NB4 (cell line): ENCODE results near the gene C2orf76.

Experiments used
- DNase-seq: peaks from one replicate; pipeline ENCODE4 v3.0.0; 2010; ENCODE audit warnings: low read depth
- H3K4me3 ChIP-seq: one replicate; pipeline ENCODE4 v1.5.1; 2011; ENCODE audit warnings: mild to moderate bottlenecking, low read depth, low read length, moderate library complexity
- CTCF ChIP-seq: IDR thresholded peaks from one replicate; pipeline ENCODE4 v1.5.1; 2012; ENCODE audit warnings: low read depth, low read length
- MAX ChIP-seq: IDR thresholded peaks from 2 replicates; pipeline ENCODE4 v1.6.1; 2011; ENCODE audit warnings: low read depth, low read length
- MYC ChIP-seq: IDR thresholded peaks from 2 replicates; pipeline ENCODE4 v1.6.1; 2011; ENCODE audit warnings: low read depth, low read length
- POLR2A ChIP-seq: IDR thresholded peaks from 2 replicates; pipeline ENCODE4 v1.6.1; 2011; ENCODE audit warnings: mild to moderate bottlenecking; ENCODE audit not compliant: insufficient read length; ENCODE audit errors: extremely low read depth

C2orf76 gene

GRCh38 chr2:119260646-119261492 is 105.8 kb downstream of the C2orf76 start:
- no peak overlapping the region for H3K4me3 ChIP-seq
- TF ChIP-seq POLR2A (no peak), CTCF (no peak), MYC (no peak)
- DNase-seq: no peak

- no peak for DNase-seq
- TF ChIP-seq POLR2A: no peak
- no peak for TF ChIP-seq CTCF
- TF ChIP-seq MYC: no peak
- no peak for TF ChIP-seq MAX
- H3K4me3 ChIP-seq: no peak overlapping the region
These were observed 107.3 kb downstream of the C2orf76 start for GRCh38 chr2:119259296-119259860.

- no peak for DNase-seq
- H3K4me3 ChIP-seq: no peak overlapping the region
- TF ChIP-seq MYC (no peak), MAX (no peak), POLR2A (no peak), CTCF (no peak)
These were observed 109.4 kb downstream of the C2orf76 start for GRCh38 chr2:119257198-119257597.

GRCh38 chr2:119256582-119256921 is 110.1 kb downstream of the C2orf76 start:
- no peak for TF ChIP-seq CTCF
- no peak for TF ChIP-seq MYC
- no peak for TF ChIP-seq POLR2A
- TF ChIP-seq MAX: no peak
- H3K4me3 ChIP-seq: no peak overlapping the region
- DNase-seq: no peak

GRCh38 chr2:119255760-119256581 is 110.7 kb downstream of the C2orf76 start:
- peak; percentile 16 for DNase-seq
- no peak overlapping the region for H3K4me3 ChIP-seq
- no peak for TF ChIP-seq CTCF
- no peak for TF ChIP-seq MAX
- TF ChIP-seq MYC: no peak
- no peak for TF ChIP-seq POLR2A
